Sigmoid colon (tissue), 4 donors: ENCODE results near the gene NXNL2.

ENCODE experiments used
- EP300 ChIP-seq, 4 donors: sonication (generic); formaldehyde crosslinking; IDR thresholded peaks; one replicate each; pipeline ENCODE4 v1.6.1; 2017; ENCODE audit warnings: antibody characterized with exemption in 4 of 4
- POLR2A ChIP-seq, 2 donors: fragments of 450-650 bp; IDR thresholded peaks; one replicate each; pipeline ENCODE4 v1.6.1; 2016; ENCODE audit warnings: antibody characterized with exemption in 2 of 2, mild to moderate bottlenecking in 2 of 2, moderate library complexity in 2 of 2
- POLR2AphosphoS5 ChIP-seq, 4 donors: sonication (generic); formaldehyde crosslinking; IDR thresholded peaks; one replicate each; pipeline ENCODE4 v1.6.1; 2017; ENCODE audit warnings: antibody characterized with exemption in 4 of 4
- TF ChIP-seq, protein P1 (sequence below), 4 experiments: fragments of 450-650 bp in 3 of 4; fragments of 200-600 bp in 1 of 4; IDR thresholded peaks; one replicate each; pipeline ENCODE4 v1.5.1; 2016 to 2019; ENCODE audit warnings: antibody characterized with exemption in 4 of 4, mild to moderate bottlenecking in 3 of 4, moderate library complexity in 2 of 4

DNA sequence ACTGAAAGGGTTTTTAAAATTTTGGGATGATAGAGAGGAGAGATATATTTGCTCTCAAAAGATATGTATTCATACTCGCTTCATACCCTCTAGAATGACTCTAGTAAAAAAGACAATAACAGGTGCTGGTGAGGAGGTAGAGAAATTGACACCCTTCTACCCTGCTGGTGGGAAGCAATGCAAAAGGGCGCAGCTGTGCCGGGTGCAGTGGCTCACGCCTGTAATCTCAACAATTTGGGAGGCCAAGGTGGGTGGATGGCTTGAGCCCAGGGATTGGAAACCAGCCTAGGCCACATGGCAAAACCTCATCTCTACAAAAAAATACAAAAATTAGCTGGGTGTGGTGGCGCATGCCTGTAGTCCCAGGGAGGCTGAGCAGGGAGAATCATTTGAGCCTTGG, 33.9 kb upstream of the NXNL2 start:
- TF ChIP-seq, protein P1, sequence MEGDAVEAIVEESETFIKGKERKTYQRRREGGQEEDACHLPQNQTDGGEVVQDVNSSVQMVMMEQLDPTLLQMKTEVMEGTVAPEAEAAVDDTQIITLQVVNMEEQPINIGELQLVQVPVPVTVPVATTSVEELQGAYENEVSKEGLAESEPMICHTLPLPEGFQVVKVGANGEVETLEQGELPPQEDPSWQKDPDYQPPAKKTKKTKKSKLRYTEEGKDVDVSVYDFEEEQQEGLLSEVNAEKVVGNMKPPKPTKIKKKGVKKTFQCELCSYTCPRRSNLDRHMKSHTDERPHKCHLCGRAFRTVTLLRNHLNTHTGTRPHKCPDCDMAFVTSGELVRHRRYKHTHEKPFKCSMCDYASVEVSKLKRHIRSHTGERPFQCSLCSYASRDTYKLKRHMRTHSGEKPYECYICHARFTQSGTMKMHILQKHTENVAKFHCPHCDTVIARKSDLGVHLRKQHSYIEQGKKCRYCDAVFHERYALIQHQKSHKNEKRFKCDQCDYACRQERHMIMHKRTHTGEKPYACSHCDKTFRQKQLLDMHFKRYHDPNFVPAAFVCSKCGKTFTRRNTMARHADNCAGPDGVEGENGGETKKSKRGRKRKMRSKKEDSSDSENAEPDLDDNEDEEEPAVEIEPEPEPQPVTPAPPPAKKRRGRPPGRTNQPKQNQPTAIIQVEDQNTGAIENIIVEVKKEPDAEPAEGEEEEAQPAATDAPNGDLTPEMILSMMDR (IDR thresholded peaks at IDR 0.05) = no peak
- TF ChIP-seq POLR2A (IDR thresholded peaks at IDR 0.05) (no peak), POLR2AphosphoS5 (IDR thresholded peaks at IDR 0.05) (no peak), EP300 (IDR thresholded peaks at IDR 0.05) (no peak)
